GM23338 (cell line): ENCODE data around the gene GPC6.

Source experiments
- CREB1 ChIP-seq: fragments of 250-450 bp; sonication (Bioruptor Pico); IDR thresholded peaks from 2 replicates; pipeline ENCODE4 v1.5.0; 2020; ENCODE audit warnings: low read depth, mild to moderate bottlenecking, moderate library complexity
- EZH2 ChIP-seq: fragments of 200-600 bp; sonication (generic); IDR thresholded peaks from one replicate; pipeline ENCODE4 v1.8.0; 2017; ENCODE audit warnings: antibody characterized with exemption, mild to moderate bottlenecking, low read depth; ENCODE audit not compliant: unreplicated experiment
- JUNB ChIP-seq: IDR thresholded peaks from one replicate; pipeline ENCODE4 v1.6.1; 2016; ENCODE audit warnings: antibody characterized with exemption; ENCODE audit not compliant: unreplicated experiment
- POLR2AphosphoS5 ChIP-seq: IDR thresholded peaks from 2 replicates; pipeline ENCODE4 v1.6.1; 2016; ENCODE audit warnings: antibody characterized with exemption, low read depth
- TF ChIP-seq, protein P1 (sequence below), 2 experiments: fragments of 200-600 bp in 1 of 2; sonication (generic) in 1 of 2; conservative IDR thresholded peaks; 2 replicates each; pipeline versions ENCODE4 v1.5.1 to v1.6.1; 2016 to 2017; ENCODE audit warnings: antibody characterized with exemption in 2 of 2, low read depth in 2 of 2, mild to moderate bottlenecking in 2 of 2, moderate library complexity in 1 of 2
- TF ChIP-seq, protein P2 (sequence below): fragments of 250-450 bp; sonication (Bioruptor Pico); IDR thresholded peaks from 2 replicates; pipeline ENCODE4 v1.5.0; 2020; ENCODE audit warnings: mild to moderate bottlenecking, moderate library complexity

DNA sequence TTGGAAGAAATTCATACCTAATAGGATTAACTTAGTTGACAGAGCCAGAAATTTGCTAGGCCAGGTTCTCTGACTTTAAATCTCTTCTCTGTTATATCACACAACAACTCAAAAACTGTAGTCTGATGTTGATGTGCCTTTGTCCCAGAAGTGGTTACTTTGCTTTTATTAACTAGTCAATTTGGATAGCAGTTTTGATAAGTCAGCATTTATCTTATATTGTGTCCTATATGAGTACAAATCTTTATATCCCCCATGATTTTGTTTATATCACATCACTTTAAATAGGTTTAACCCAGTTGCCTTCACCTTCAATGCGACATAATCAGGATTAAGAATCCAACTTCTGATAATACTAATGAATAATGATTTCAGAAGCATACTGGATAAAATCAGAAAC is 459.3 kb downstream of the GPC6 start:
- TF ChIP-seq, protein P1, sequence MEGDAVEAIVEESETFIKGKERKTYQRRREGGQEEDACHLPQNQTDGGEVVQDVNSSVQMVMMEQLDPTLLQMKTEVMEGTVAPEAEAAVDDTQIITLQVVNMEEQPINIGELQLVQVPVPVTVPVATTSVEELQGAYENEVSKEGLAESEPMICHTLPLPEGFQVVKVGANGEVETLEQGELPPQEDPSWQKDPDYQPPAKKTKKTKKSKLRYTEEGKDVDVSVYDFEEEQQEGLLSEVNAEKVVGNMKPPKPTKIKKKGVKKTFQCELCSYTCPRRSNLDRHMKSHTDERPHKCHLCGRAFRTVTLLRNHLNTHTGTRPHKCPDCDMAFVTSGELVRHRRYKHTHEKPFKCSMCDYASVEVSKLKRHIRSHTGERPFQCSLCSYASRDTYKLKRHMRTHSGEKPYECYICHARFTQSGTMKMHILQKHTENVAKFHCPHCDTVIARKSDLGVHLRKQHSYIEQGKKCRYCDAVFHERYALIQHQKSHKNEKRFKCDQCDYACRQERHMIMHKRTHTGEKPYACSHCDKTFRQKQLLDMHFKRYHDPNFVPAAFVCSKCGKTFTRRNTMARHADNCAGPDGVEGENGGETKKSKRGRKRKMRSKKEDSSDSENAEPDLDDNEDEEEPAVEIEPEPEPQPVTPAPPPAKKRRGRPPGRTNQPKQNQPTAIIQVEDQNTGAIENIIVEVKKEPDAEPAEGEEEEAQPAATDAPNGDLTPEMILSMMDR (conservative IDR thresholded peaks at IDR 0.05; ENCODE audit: low read depth in 2 of 2), result no peak
- TF ChIP-seq CREB1 (CRISPR knock-in tag) (no peak), EZH2 (no peak), POLR2AphosphoS5 (no peak), JUNB (no peak)
- TF ChIP-seq, protein P2, sequence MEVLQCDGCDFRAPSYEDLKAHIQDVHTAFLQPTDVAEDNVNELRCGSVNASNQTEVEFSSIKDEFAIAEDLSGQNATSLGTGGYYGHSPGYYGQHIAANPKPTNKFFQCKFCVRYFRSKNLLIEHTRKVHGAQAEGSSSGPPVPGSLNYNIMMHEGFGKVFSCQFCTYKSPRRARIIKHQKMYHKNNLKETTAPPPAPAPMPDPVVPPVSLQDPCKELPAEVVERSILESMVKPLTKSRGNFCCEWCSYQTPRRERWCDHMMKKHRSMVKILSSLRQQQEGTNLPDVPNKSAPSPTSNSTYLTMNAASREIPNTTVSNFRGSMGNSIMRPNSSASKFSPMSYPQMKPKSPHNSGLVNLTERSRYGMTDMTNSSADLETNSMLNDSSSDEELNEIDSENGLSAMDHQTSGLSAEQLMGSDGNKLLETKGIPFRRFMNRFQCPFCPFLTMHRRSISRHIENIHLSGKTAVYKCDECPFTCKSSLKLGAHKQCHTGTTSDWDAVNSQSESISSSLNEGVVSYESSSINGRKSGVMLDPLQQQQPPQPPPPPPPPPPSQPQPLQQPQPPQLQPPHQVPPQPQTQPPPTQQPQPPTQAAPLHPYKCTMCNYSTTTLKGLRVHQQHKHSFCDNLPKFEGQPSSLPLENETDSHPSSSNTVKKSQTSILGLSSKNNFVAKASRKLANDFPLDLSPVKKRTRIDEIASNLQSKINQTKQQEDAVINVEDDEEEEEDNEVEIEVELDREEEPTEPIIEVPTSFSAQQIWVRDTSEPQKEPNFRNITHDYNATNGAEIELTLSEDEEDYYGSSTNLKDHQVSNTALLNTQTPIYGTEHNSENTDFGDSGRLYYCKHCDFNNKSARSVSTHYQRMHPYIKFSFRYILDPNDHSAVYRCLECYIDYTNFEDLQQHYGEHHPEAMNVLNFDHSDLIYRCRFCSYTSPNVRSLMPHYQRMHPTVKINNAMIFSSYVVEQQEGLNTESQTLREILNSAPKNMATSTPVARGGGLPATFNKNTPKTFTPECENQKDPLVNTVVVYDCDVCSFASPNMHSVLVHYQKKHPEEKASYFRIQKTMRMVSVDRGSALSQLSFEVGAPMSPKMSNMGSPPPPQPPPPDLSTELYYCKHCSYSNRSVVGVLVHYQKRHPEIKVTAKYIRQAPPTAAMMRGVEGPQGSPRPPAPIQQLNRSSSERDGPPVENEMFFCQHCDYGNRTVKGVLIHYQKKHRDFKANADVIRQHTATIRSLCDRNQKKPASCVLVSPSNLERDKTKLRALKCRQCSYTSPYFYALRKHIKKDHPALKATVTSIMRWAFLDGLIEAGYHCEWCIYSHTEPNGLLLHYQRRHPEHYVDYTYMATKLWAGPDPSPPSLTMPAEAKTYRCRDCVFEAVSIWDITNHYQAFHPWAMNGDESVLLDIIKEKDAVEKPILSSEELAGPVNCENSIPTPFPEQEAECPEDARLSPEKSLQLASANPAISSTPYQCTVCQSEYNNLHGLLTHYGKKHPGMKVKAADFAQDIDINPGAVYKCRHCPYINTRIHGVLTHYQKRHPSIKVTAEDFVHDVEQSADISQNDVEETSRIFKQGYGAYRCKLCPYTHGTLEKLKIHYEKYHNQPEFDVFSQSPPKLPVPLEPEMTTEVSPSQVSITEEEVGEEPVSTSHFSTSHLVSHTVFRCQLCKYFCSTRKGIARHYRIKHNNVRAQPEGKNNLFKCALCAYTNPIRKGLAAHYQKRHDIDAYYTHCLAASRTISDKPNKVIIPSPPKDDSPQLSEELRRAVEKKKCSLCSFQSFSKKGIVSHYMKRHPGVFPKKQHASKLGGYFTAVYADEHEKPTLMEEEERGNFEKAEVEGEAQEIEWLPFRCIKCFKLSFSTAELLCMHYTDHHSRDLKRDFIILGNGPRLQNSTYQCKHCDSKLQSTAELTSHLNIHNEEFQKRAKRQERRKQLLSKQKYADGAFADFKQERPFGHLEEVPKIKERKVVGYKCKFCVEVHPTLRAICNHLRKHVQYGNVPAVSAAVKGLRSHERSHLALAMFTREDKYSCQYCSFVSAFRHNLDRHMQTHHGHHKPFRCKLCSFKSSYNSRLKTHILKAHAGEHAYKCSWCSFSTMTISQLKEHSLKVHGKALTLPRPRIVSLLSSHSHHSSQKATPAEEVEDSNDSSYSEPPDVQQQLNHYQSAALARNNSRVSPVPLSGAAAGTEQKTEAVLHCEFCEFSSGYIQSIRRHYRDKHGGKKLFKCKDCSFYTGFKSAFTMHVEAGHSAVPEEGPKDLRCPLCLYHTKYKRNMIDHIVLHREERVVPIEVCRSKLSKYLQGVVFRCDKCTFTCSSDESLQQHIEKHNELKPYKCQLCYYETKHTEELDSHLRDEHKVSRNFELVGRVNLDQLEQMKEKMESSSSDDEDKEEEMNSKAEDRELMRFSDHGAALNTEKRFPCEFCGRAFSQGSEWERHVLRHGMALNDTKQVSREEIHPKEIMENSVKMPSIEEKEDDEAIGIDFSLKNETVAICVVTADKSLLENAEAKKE (CRISPR knock-in tag), result no peak
